Lung (tissue), 12 donors: ENCODE data around the gene MDH1. TPM values are rescaled to one million over a fixed set of nuclear protein-coding genes. Genes with fewer than 3 reads are reported as not detected.

ENCODE experiments used
- ATAC-seq: fragments of 200-7000 bp; cut with Tn5 transposase; one replicate; pipeline ENCODE4 v1.9.1; 2020; ENCODE audit warnings: moderate number of reproducible peaks; ENCODE audit not compliant: insufficient read depth, low FRiP score
- DNase-seq, 3 donors: peaks; one replicate each; pipeline ENCODE4 v3.0.0-alpha.2; 2013 to 2017
- H3K27ac ChIP-seq, 2 donors: one replicate each; pipeline ENCODE4 v1.5.1; 2013; ENCODE audit warnings: mild to moderate bottlenecking in 2 of 2, moderate library complexity in 2 of 2, control low read depth in 1 of 2, inconsistent platforms in 1 of 2, low read depth in 1 of 2, low read length in 1 of 2
- H3K27me3 ChIP-seq, 3 donors: one replicate each; pipeline ENCODE4 v1.5.1; 2013; ENCODE audit warnings: low read length in 2 of 3; ENCODE audit not compliant: control insufficient read depth in 3 of 3, insufficient read depth in 3 of 3
- H3K36me3 ChIP-seq, 4 donors: one replicate each; pipeline ENCODE4 v1.5.1; 2013; ENCODE audit warnings: low read length in 4 of 4, mild to moderate bottlenecking in 1 of 4, moderate library complexity in 1 of 4; ENCODE audit not compliant: control insufficient read depth in 4 of 4, insufficient read depth in 4 of 4
- H3K4me1 ChIP-seq, 5 donors: one replicate each; pipeline ENCODE4 v1.5.1; 2013; ENCODE audit warnings: low read length in 5 of 5, mild to moderate bottlenecking in 2 of 5, moderate library complexity in 1 of 5; ENCODE audit not compliant: control insufficient read depth in 5 of 5, insufficient read depth in 5 of 5
- H3K4me3 ChIP-seq: one replicate; pipeline ENCODE4 v1.5.1; 2013; ENCODE audit warnings: mild to moderate bottlenecking, control low read depth, moderate library complexity
- H3K9ac ChIP-seq, 2 donors: one replicate each; pipeline ENCODE4 v1.5.1; 2013; ENCODE audit warnings: low read length in 2 of 2, control low read depth in 1 of 2; ENCODE audit not compliant: insufficient read depth in 1 of 2
- H3K9me3 ChIP-seq, 4 donors: one replicate each; pipeline ENCODE4 v1.5.1; 2013; ENCODE audit warnings: low read length in 3 of 4, mild to moderate bottlenecking in 1 of 4, moderate library complexity in 1 of 4; ENCODE audit not compliant: control insufficient read depth in 4 of 4, insufficient read depth in 3 of 4
- WGBS, 2 donors: extraction: QIAGEN DNeasy Blood & Tissue Kit; methylation state at CpG; one replicate each; pipeline ENCODE4 v1.1.7; 2013; 5-methylcytosine and 5-hydroxymethylcytosine counted together
- polyA plus RNA-seq, 2 donors: library from polyadenylated mRNA; stranded (reverse); fragments of 200-250 nt; gene quantifications; one replicate each; pipeline ENCODE4 v1.2.1, GENCODE V29; 2013
- total RNA-seq, 2 donors: library from RNA; depleted of rRNA in 1 of 2; stranded (reverse); fragments of >200 nt in 1 of 2; gene quantifications; one replicate each; pipeline ENCODE4 v1.2.1, GENCODE V29; 2014 to 2021
- TF ChIP-seq, protein P1 (sequence below): IDR thresholded peaks from 2 replicates; pipeline ENCODE4 v1.5.1; 2012; ENCODE audit warnings: mild to moderate bottlenecking; ENCODE audit errors: control extremely low read depth, extremely low read depth
- donor health status: control.
- donor health status: control.
- donor health status: Bipolar disorder and iron deficiency.
- donor health status: healthy.
- donor health status: DM: yes; HTN: yes; CAD: no.

Gene MDH1
- total and polyA plus RNA-seq, 4 donors: 110 to 203 (median 120) TPM

DNA sequence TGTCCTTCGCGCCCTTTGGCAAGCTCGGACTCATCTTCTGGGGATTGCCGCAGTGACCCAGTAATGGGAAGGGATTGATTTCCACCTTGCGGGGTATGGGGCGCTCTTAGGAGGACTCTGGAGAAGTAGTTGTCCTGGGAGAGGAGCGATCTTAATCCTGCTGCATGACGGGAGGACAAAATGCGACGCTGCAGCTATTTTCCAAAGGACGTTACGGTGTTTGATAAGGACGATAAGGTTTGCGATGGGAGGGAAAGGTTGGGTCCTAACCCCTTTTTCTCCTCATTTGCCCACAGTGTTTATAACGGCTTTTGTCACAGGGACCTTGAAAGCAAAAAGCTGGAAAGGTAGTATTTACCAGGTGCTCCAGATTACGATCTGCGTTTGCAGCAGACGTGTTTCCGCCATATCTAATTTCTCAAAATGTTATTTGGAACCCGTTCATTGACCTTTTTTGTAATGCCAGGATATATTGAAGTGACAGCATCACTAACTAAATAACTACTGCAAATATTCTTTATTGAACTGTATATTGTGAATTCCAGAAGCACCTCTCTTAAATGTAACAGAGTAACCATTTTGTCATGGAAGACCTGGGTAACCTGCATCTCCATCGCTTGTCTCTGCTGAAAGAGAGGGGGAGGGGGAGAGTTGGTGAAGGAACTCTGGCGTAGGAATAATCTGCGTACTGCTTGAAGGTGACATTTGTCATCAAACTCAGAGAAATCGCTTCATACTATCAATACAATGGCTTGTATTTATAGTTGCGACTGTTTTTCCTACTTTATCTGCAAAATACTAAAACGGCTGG, 590 bp downstream of the MDH1 start:
- TF ChIP-seq, protein P1, sequence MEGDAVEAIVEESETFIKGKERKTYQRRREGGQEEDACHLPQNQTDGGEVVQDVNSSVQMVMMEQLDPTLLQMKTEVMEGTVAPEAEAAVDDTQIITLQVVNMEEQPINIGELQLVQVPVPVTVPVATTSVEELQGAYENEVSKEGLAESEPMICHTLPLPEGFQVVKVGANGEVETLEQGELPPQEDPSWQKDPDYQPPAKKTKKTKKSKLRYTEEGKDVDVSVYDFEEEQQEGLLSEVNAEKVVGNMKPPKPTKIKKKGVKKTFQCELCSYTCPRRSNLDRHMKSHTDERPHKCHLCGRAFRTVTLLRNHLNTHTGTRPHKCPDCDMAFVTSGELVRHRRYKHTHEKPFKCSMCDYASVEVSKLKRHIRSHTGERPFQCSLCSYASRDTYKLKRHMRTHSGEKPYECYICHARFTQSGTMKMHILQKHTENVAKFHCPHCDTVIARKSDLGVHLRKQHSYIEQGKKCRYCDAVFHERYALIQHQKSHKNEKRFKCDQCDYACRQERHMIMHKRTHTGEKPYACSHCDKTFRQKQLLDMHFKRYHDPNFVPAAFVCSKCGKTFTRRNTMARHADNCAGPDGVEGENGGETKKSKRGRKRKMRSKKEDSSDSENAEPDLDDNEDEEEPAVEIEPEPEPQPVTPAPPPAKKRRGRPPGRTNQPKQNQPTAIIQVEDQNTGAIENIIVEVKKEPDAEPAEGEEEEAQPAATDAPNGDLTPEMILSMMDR: no peak
- H3K36me3 ChIP-seq: peaks cover 2 to 8% (median 2%) of the 10 kb centered on the region in 4 donors
- no peaks in the 10 kb centered on the region for H3K27me3 ChIP-seq
- H3K9me3 ChIP-seq: no peaks in the 10 kb centered on the region
- WGBS, 2 donors: 7 to 11% methylated on average over 26 of the region's 26 CpGs
- H3K4me1 ChIP-seq: peaks cover 2 to 17% (median 5%) of the 10 kb centered on the region in 5 donors
- H3K27ac ChIP-seq: peak overlapping the region; percentile 89 to 95
- H3K4me3 ChIP-seq: peak overlapping the region; percentile 84
- peak overlapping the region; percentile 58 to 74 for H3K9ac ChIP-seq
- peak in 1 of 3 donors; percentile 10 for DNase-seq
- ATAC-seq: peak; percentile 29

DNA sequence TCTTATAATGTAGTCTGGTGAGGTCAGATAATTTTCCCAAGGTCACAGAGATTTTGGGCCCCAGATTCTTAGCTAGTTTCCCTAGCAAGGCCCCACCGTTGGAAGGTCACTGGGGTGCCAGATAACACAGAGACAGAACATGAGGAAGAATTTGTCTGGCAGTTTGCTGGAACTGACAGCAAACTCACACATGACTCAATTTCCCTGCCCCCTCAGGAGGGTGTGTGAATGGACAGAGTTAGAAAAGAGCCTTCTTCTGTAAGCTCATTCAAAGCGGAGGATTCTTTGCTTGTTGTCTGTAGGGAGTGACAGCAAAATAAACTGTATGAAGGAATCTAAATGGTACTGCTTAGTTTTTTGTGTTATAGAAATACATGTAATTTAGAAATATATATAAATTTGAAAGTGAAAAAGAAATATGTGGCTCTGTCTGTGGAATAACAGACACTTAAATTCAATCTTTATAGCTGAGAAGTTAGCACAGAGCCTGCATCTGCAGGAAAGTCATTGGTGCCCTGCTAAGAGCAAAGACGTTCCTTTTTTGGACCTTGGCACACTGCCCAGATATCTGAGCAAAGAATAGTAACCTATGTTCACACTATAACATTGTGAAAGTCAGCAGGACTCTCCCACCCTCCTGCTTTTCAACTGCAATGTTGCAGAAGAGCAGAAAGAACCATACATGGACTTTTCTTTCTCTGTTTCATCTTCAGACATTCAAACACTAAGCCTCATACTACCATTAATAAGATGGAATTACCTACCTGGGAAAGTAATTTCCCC, 2.1 kb downstream of the MDH1 start:
- TF ChIP-seq, protein P1: no peak
- Histone ChIP-seq H3K4me1 (peaks cover 2 to 17% (median 5%) of the 10 kb centered on the region in 5 donors), H3K9me3 (no peaks in the 10 kb centered on the region), H3K27me3 (no peaks in the 10 kb centered on the region), H3K27ac (peak overlapping the region in 1 of 2 donors; percentile 95), H3K9ac (peak overlapping the region in 1 of 2 donors; percentile 11), H3K4me3 (no peak overlapping the region), H3K36me3 (peaks cover 3 to 21% (median 10%) of the 10 kb centered on the region in 4 donors)
- peak in 1 of 3 donors; percentile 11 for DNase-seq
- WGBS, 2 donors: 48 to 49% methylated on average over 3 of the region's 3 CpGs
- ATAC-seq: no peak

DNA sequence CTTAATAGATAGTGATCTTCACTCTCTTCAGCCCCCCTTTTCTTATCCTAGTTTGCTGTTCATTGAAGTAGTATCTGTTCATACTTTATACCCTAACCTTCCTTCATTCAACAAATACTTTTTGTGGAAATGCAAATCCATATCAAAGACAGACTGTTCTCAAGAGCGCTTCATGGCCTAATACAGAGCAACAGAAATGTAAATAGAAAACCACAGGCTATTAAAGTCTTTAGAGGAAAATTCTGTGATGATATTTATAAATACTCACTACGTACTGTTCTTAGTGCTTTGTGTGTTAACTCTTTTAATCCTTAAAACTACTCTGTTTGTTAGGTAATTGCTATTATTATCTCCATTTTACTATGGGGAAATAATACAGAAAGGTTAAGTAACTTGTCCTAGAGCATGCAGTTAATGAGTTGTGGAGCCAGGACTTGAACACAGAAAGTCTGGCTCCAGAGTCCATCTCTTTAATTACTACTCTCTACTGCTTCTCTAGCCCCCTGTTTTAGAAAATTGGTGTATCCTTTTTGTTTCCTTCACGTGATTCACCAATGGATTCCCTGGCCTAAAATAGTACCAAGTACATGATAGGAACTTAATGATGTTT, 2.9 kb downstream of the MDH1 start:
- TF ChIP-seq, protein P1: no peak
- H3K4me1 ChIP-seq: peaks cover 0 to 17% (median 5%) of the 10 kb centered on the region in 5 donors
- no peaks in the 10 kb centered on the region for H3K27me3 ChIP-seq
- H3K27ac ChIP-seq: peak overlapping the region in 1 of 2 donors; percentile 95
- 80 to 83% methylated on average over 3 of the region's 3 CpGs for WGBS, 2 donors
- H3K4me3 ChIP-seq: no peak overlapping the region
- ATAC-seq: no peak
- no peak overlapping the region for H3K9ac ChIP-seq
- no peak for DNase-seq
- peaks cover 3 to 28% (median 12%) of the 10 kb centered on the region in 4 donors for H3K36me3 ChIP-seq
- H3K9me3 ChIP-seq: no peaks in the 10 kb centered on the region
